ENCODE measurements around the gene LAMA1. TPM values are rescaled to one million over a fixed set of nuclear protein-coding genes. Genes with fewer than 3 reads are reported as not detected.

LAMA1 gene
- total RNA-seq, 2 experiments from 2014 or later, result not detected

DNA sequence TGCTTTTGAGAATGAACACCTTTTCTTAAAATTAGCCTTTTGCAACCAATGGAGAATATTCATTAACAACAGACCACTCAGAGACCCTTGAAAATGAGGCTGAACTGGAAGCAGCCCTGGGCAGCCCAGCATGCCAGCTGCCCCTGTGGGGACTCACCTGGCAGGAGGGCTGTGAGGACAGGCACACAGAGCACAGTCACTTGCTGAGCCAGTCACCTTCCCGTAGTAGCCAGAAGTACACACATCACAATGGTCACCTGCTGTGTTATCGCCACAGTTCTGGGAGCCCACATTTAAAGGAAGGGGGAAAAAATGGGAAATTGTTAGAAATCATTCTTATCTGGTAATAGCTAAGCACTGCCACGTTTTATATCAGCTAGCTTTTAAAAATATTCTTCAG is 115.5 kb downstream of the LAMA1 start:
- ChIA-PET CTCF (no interaction called here), POLR2A (no interaction called here)

DNA sequence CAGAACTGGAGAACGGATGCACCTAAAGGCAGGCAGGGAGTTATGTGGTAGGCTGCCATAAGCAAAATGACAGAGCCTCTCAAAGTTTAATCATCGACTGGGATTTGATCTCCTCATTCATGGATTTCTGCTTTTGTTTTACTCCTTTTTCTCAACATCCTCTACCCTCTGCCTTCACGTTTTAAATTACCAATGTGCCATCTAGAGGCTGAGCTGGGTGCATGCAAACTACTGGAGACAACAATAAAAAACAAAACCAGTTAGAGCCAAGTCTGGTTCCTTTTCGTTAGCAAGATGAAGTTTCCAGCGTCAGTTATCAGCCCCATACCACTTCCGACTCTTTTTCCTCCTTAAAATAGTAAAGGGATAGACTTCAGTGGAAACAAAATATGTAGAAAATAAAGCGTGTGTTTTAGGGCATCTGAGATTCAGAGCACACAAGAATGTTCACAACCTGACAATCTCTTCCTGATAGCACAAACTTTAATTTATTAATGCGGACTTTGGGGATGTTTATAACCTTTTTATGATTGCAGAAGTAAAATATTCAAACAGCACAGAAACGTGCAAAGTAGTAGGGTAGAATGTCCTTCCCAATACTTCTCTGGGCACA is 117.0 kb downstream of the LAMA1 start:
- CTCF ChIA-PET, result no interaction called here
- POLR2A ChIA-PET, result no interaction called here

DNA sequence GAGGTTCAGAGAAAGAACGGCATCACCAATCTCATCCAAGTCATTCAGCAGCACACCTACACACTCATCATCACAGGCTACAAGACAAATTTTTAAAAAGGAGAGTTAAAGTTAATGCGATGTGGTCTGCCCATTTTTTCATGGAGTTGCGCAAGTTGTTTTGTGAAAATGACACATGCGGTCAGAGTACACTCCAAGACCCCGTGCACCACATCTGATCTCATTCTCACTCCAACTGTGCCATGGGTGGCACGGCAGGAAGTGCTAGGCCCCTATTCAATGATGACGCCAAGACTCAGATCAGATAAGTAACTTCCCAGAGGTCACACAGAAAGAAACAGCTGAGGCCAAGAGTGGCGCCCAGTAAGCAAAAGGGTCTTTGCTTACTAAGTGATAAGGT is 119.8 kb downstream of the LAMA1 start:
- ChIA-PET CTCF (no interaction called here), POLR2A (no interaction called here)

DNA sequence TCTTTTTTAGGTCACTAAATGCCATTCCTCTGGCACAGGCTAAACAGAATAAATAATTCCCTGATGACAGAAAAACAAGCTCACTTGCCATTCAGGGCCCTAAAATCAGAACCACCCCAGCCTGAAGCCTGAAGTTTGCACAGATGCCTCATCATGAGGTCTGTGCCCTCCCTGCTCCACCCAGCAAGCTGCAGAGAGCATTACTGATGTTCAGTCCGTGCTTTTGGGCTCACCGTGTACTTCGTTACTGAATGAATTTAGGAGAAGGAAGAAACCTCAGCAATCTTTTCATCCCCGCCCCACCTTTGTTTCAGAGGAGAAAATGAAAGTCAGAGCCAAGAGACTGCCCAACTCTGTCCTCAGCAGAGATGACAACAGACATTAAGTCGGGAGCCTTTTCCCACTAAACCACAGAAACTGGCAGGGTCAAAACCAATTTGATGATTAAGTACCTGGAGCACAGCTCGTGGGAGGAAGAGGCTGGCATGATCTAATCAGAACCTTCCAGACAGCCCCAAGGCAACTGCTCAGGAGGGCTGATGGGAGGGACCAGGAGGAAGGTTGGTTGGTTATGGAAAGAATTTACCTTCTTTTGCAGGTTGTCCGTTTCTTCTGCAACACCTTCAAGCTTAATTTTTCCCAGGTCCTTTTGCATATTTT is 122.7 kb downstream of the LAMA1 start:
- CTCF ChIA-PET, result no interaction called here

DNA sequence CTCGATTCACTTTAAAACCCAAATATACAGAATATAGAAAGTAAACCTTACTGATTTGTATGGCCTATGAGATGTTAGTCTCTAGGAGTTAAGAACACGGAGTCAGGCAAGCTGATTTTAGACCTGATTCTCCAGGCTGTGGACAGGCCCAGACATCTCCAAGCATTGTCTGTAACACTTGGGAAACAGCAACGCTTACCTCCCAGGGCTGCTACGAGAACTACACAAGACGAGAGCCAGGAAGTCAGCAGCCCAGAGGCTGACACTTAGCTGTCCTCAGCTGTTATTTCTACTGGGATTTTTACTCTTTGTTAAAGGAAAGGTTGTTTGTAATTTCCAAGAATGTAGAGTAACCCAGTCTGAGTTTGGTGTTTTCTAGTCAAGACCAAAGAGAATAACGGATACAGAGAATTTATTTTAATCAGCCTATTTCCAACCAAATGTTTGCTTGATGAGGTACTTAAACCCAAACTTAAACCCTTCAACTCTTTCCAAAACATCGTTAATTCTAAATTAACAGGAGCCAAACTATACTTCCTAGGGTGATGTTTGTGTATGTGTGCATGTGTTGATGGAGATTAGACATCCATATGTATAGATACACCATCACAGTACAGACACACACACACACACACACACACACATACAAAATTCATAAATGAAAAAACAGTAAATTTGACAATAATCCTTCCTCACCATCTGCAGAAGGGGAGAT is 123.4 kb downstream of the LAMA1 start:
- CTCF ChIA-PET, result no interaction called here
- POLR2A ChIA-PET, result no interaction called here

More for the DNA sequence above, 122.7 kb downstream of the LAMA1 start:
- POLR2A ChIA-PET, result no interaction called here

DNA sequence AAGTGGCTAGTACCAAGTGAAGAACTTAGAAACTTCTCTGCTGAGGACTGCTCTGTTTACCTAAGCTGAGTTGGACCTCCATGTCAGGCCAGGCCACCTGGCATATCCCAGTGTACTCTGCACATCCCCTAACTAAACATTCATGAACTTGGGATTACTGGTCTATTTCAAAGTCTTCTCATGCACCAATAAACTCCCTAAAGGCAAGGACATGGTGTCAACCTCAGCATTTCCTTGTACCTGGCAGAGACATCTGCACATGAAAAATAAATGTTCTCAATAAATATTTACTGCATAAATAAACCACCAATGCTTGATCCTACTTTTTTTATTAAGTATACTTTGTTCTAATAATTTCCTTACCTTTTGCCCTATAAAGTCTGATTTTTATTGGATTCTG is 124.8 kb downstream of the LAMA1 start:
- ChIA-PET CTCF (no interaction called here), POLR2A (no interaction called here)

DNA sequence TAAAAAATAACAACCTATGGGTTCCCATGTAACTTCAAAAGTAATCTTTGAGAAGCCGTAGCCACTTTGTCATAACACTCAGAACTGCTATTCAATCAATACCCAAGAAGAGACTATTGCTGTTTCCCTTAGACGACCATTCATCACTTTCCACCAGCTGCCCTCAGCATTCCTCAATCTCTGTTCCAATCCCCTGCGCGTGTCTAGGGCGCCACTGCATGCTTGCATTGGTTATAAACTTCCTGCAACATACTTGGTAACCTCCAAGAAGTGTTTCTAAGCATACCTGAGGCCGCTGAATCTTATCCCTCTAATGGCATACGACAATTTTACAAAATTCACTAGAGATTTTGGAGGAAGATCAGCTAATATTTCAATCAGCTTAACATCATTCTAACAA is 134.2 kb downstream of the LAMA1 start:
- POLR2A ChIA-PET, result no interaction called here
- CTCF ChIA-PET, result no interaction called here

DNA sequence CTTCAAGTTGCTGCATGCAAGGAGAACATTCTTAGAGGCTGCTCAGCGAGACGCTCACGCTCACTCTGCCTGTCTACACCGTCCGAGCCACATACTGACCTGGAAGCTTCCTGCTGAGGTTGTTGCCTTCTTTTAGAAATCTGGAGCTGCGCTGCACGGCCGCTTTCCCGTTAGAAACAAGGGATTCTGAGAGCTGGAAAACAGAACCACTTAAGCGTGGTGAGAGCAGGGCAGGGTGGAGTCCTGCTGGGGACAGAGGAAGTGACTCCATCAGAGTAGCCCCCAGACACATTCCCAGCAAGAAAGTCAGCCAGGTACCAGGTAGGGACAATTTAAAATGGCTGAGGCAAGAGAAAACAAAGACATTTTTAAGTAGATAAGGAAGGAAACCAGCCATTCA is 135.2 kb downstream of the LAMA1 start:
- ChIA-PET CTCF (no interaction called here), POLR2A (no interaction called here)

DNA sequence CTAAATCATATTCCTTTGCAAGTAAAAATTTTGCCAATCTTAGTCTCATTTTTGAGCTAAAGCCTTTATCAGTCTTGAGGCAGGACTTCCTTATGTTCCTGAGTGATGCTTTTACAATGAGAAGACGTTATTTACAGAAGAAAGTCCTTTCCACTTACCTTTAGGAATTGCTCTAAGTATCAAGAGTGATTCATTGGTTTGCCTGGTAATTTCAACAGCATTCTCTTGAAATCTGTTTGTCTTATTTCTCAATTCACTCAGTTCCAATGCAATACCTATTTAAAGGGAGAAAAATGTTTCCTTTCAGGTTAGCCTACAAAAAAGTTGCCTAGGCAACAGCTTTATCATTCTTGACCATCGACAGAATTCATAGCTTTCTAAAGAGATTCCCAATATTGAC is 137.2 kb downstream of the LAMA1 start:
- CTCF ChIA-PET, result interaction anchor here (1.1 kb wide), 1 partner anchor 10 kb away, joined by 3 read pairs; no protein-coding TSS in a partner anchor

DNA sequence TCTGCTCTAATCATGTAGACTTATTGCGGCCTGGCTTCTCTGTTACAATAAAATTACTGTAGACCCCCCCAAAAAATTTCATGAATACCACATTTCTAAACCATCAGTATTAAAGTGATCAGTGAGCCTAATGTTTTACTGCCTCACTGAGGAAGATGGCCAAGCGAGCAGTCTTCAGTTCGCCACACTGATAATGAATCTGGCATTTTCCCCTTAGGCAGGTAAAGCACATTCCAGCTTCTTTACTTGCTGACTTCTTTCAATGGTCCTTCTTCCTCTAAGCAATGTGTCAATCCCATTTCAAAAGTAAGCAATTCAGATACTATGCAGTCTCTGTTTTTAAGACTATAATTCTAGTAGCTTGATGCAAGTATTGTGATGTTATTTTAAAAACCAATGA is 137.6 kb downstream of the LAMA1 start:
- ChIA-PET POLR2A (no interaction called here), CTCF (interaction anchor here (1.1 kb wide), 1 partner anchor 10 kb away, joined by 3 read pairs; no protein-coding TSS in a partner anchor)

More for the DNA sequence above, 137.2 kb downstream of the LAMA1 start:
- POLR2A ChIA-PET, result no interaction called here

DNA sequence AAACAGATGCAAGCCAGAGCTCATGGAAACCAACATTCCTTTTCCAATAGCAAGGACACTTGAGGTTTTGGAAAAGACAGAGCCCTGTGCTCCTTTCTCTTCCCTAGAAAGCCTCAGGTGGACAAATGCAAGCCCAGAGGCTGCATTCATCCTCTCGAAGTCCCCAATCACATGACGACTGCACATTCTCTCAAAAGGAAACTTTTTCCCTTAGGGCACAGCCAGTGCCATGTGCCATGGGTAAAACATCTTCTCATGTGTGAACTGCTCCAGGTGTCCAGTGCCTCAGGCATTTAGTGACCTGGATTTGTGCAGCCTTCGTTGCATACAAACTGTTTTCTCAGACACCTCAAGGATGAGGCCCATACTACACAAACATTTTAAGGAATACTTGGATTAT is 140.7 kb downstream of the LAMA1 start:
- ChIA-PET POLR2A (no interaction called here), CTCF (no interaction called here)

DNA sequence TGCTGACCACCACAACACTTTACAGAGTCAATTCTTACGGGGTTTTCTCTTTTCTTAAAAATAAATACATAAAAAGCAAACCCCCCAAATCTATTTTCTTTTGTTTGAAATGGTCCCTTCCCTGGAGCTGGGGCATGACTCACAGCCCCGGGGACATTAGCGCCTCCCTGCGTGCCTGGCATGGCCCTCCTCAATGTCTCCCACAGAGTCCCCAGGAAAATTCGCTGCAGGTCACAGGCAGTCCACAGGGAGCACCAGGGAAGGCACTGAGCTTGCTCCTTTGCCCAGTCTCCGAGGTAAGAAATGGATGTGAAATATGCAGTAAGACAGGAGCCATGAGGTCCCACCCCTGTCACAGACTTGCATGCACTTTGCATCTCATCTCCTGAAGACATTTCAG is 142.5 kb downstream of the LAMA1 start:
- POLR2A ChIA-PET, result no interaction called here
- CTCF ChIA-PET, result no interaction called here

DNA sequence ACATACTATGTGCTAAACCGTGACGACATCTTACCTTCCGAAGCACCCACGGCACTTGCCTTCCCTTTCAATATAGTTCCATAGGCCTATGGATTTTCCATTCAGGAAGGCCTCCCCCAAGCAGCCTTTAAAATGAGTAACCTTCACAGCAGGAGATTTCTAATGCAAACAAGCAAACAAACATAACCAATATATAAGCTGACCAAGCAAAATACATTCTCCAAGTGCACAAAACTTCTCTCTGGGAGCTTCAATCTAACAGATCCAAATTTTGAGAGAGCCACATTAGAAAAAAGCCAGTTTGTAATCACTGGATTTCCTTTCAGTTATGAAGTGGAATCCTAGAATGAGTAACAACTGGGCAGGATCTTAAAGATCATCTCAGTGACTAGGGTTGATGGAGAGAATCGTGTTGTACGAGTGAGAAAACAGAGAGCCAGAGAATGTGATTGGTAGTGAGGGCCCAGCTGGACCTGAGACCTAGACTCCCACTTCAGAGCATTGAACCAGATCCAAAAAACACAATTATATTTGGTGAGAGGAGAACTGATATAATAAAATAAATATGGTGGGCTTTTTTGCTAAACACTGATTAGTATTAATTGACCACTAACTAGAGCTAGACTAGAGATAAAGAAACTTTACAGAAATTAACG is 145.6 kb downstream of the LAMA1 start:
- POLR2A ChIA-PET, result no interaction called here
- CTCF ChIA-PET, result no interaction called here

DNA sequence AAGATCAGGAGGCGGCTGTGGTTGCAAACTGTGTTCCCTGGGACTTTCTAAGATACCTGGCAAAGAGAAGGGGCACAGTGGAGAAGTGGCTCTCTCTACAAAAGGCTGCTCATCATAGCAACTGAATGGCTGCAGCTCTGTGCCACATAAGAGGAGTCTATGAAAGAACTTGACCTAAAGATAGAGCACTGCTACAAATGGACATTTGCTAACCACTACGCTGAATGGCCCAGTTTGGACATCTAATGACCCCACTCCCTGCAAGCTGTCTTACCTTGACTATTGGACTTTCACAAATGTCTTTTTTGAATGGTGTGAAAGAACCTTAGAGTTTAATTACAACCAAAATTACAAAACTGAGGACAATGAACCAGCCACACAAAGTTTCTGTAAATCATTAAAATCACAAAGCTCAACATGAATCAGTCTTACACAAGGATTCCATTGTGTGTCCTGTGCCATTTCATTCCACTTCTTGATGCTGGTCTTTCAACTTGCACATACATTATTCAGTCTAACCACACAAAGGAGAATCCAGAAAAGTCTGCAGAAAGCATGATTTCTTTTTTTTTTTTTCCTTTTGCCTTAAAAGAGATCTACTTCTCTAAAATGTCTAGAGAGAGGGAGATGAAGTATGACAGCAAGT is 154.0 kb downstream of the LAMA1 start:
- POLR2A ChIA-PET, result no interaction called here
- CTCF ChIA-PET, result no interaction called here

DNA sequence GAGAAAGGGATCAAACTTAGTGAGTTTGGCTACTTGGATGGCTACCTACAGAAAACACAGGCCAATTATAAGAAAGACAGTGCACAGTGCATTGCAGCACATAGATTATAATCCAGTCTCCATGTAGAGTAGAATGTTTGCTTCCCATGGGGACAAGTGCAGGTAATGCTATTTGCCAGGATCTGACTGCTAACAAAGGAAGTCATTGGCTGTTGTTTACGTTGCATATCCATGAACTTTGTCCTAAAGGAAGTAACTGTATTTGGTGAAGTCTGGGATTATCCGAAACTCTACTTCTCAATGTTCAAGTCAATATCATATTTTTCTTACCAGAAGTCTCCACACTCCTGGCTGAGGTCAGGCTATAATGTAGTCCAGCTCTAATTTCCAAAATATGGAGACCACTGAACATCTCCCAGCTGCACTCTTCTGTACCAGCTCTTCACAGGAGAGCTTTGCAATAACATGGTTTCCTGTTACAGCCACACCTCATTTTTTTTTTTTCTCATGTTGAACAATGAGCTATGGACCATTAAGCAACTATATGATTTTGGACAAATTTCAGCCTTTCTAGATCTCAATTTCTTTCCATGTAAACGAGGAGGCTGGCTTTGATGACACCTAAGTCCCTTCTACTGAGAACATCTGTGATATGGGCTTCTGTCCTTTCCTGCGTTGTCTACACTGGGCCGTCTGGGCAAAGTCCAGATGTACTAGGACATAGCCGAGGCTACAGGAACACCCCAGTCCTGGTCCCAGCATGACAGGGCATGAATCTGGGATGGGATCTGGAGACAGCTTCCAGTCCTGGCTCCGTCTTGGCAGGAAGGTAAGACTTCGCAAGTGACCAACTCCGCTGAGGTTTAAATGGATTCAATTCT is 154.8 kb downstream of the LAMA1 start:
- ChIA-PET POLR2A (no interaction called here), CTCF (no interaction called here)

DNA sequence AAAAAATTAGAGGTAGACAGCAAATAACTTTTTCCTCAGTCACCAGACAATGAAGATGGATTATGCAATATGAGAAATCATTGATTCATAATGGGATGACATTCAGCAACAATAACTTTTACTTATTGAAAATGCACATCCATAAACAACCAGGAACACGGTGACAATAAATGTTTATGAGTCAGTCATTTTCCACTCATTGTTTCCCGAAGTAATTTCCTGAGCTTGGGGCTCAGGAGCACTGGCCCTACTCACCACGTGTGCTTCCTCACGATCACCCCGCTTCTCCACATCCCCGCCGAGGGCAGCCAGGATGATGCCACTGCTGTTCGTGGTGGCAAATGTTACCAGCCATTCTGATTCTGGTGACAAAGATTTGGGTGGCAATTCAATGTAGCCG is 156.3 kb downstream of the LAMA1 start:
- CTCF ChIA-PET, result no interaction called here
- POLR2A ChIA-PET, result no interaction called here

DNA sequence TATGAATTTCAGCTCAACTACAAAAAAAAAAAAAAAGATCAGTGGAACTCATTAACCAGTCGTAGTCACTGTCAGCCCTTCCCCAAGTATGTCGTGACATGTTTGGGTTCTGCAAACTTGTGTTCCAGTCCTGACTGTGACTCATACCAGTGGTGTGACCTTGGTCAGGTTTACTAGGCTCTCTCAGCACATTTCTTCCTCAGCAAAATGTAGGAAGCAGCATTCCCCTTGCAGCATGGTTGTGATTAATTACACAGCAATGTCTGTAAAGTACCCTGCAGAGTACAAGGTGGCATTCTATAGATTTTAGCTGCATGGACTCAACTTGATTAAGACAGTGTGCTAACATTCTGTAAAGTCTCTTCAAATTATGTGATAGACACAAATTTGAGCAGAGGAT is 156.9 kb downstream of the LAMA1 start:
- ChIA-PET POLR2A (no interaction called here), CTCF (no interaction called here)

DNA sequence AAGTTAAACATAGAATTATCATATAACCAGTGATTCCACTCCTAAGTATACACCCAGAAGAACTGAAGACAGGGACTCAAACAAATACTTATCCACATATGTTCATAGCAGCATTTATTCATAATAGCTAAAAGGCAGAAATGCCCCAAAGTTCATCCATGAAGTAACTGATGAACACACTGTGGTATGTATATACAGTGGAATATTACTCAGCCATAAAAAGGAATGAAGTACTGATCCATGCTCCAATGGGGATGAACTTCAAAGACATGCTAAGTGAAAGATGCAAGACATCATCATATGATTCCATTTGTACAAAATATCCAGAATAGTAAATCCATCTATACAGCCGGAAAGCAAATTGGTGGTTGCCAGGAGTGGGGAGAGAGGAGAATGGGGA is 157.5 kb downstream of the LAMA1 start:
- ChIA-PET POLR2A (no interaction called here), CTCF (no interaction called here)

DNA sequence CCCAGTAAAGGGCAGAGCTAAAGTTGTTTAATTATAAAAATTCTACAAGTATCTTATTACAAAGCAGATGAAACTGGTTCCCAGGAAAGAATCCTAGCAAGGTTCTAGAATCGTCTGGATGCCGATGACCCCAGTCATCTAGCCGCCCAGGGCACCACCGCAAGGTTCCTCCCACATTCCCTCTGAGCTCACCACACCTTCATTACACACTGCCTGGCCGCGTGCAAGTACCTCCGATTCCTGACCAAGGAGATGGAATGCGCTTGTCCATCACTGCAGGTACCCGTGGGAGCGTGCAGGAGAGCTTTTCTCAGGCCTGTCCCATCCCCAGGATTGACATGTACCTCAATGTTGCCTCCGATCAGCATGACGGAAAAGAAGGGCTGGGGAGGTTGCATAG is 158.5 kb downstream of the LAMA1 start:
- CTCF ChIA-PET, result no interaction called here
- POLR2A ChIA-PET, result no interaction called here

DNA sequence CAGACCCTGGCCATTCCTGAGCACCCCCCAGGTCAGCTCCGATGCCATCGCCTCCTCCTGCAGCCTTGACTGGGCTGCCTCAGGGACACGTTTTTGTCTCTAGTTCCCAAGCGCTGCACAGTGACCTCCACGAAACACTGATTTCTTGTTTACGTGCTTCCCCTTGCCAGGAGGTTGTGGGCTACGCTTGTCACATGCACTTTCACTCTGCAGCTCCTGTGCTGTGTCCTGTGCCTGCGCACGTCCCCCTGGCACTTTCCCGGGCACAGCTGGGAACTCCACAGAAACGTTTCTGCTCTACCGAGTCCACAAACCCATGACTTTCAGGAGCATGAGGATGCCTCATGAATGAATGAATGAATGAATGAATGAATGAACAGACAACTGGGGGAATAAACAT is 160.6 kb downstream of the LAMA1 start:
- POLR2A ChIA-PET, result no interaction called here
- CTCF ChIA-PET, result no interaction called here

Data from activated CD8-positive, alpha-beta memory T cell treated with anti-CD3 and anti-CD28 coated beads for 36 hours (primary cell).